NCI-H2196 (cell line): ENCODE results near the gene C10orf62.
"Not testable (repeated sequence)": the region's sequence is repeated elsewhere in the genome, so short reads cannot be mapped to it uniquely, and the experiment has no call there.

Experiments
- DNase-seq: peaks from one replicate; lab custom pipeline; 2025; ENCODE audit not compliant: unreplicated experiment; lab: John Stamatoyannopoulos, UW

Gene C10orf62

GRCh38 chr10:97627731-97628130 lies 38.2 kb downstream of the C10orf62 start:
- DNase-seq = no peak

- no peak for DNase-seq
Measured at GRCh38 chr10:97628228-97628627, 38.7 kb downstream of the C10orf62 start.

- no peak for DNase-seq
Measured at GRCh38 chr10:97629289-97629688, 39.8 kb downstream of the C10orf62 start.

DNA sequence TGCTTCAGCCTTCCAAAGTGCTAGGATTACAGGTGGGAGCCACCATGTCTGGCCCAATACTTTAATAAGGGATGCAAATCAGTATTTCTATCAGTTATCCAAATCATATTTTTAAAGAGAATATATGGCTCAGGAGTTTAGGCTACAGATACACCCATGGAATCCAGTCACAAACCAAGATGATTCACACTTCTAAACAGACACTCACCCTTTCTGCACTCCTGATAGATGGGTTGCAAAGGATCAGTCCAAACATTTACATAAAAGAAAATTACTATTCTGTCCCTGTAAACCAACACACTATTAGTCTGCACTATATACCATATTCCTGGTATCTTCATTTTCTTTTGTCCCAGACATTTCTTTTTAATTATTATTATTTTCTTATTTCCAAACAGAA lies 41.6 kb downstream of the C10orf62 start:
- DNase-seq = no peak

GRCh38 chr10:97632949-97633884 lies 43.7 kb downstream of the C10orf62 start, which contains the start of gene MORN4:
Gene MORN4 (minus strand): TSS chr10:97633500. CDS start chr10:97619653, 13,847 bp downstream.
- peak; percentile 86 for DNase-seq

GRCh38 chr10:97633921-97634320 lies 44.4 kb downstream of the C10orf62 start:
- DNase-seq = no peak

GRCh38 chr10:97635577-97635976 lies 46.1 kb downstream of the C10orf62 start:
- DNase-seq = no peak

DNA sequence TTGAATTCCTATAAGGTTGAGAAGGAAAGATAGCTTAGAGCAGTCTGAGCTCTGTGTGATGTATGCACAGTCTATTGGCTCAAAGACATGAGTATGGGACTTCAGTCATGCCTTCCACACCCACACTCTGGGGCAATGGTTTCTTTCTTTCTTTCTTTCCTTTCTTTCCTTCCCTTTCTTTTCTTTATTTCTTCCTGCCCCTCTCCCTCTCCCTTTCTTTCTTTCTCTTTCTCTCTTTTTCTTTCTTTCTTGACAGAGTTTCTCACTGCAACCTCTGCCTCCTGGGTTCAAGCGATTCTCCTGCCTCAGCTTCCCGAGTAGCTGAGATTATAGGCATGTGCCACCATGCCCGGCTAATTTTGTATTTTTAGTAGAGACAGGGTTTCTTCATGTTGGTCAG lies 49.6 kb downstream of the C10orf62 start:
- DNase-seq = not testable (repeated sequence)

DNA sequence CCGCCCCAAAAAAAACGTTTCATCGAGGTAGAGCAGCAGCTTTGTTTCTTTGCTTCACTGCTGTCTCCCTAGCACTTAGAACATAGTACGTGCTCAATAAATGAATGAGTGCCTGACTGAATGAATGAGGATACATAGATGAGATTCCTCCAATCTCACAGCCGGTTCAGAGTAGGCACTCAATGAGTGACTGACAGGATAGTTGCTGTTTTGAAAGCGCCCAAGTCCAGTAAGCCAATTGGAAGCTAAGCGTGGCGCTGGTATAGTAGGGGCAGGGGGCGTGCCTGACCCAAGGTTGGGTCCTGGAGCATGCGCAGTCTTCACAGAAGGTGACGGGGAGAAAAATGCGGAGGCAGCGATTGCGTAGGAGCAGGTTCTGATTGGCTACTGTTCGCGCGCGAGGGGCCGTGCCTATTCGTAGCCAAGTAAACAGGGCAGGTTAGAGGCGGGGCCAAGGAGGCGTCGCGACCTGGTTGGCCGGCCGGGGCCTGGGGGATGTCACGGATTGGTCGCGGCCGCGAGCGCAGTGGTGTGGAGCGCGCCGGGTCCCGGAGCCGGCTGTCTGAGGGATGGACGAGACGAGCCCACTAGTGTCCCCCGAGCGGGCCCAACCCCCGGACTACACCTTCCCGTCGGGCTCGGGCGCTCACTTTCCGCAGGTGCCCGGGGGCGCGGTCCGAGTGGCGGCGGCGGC lies 50.8 kb downstream of the C10orf62 start, which contains the start of gene PI4K2A:
TSS of gene PI4K2A (plus strand) at position 498 of the 694 bp plus-strand sequence. CDS start at position 570, 72 bp downstream.
- peak; percentile 99 for DNase-seq
